Heart right ventricle (tissue), 16 donors: Measurements from ENCODE around the gene CDC73. TPM values are rescaled to one million over a fixed set of nuclear protein-coding genes. Genes with fewer than 3 reads are reported as not detected.

Experiments used
- ATAC-seq, 8 donors: fragments of 200-7000 bp; cut with Tn5 transposase; one replicate each; pipeline ENCODE4 v1.9.1; 2020; ENCODE audit warnings: mild to moderate bottlenecking in 8 of 8, moderate library complexity in 8 of 8, moderate number of reproducible peaks in 1 of 8
- DNase-seq, 2 donors: peaks; one replicate each; pipeline ENCODE4 v3.0.0-alpha.2; 2020
- H3K27ac ChIP-seq, 10 donors: fragments of 200-600 bp; sonication (generic) in 2 of 10; one replicate each; pipeline versions ENCODE4 v1.5.0 to v1.8.0; 2020 to 2022; ENCODE audit warnings: mild to moderate bottlenecking in 3 of 10
- H3K27me3 ChIP-seq, 7 donors: fragments of 200-600 bp; one replicate each; pipeline ENCODE4 v1.8.0; 2021 to 2022; ENCODE audit warnings: mild to moderate bottlenecking in 2 of 7
- H3K36me3 ChIP-seq, 9 donors: fragments of 200-600 bp; sonication (generic) in 1 of 9; one replicate each; pipeline versions ENCODE4 v1.5.0 to v1.8.0; 2020 to 2022; ENCODE audit warnings: mild to moderate bottlenecking in 2 of 9
- H3K4me1 ChIP-seq, 9 donors: fragments of 200-600 bp; sonication (generic) in 1 of 9; one replicate each; pipeline versions ENCODE4 v1.5.0 to v1.8.0; 2020 to 2022; ENCODE audit warnings: mild to moderate bottlenecking in 4 of 9
- H3K4me3 ChIP-seq, 10 donors: fragments of 200-600 bp; sonication (generic) in 2 of 10; one replicate each; pipeline versions ENCODE4 v1.5.0 to v1.8.0; 2020 to 2022; ENCODE audit warnings: mild to moderate bottlenecking in 7 of 10, moderate library complexity in 2 of 10
- H3K9me3 ChIP-seq, 11 donors: fragments of 200-600 bp in 10 of 11; sonication (generic) in 2 of 11; one replicate each; pipeline versions ENCODE4 v1.5.0 to v1.8.0; 2013 to 2022; ENCODE audit warnings: mild to moderate bottlenecking in 2 of 11, control low read depth in 1 of 11, moderate library complexity in 1 of 11
- CTCF ChIP-seq, 9 donors: fragments of 200-600 bp; sonication (generic) in 2 of 9; IDR thresholded peaks; one replicate each; pipeline versions ENCODE4 v1.5.0 to v1.8.0; 2021 to 2022; ENCODE audit warnings: antibody characterized with exemption in 9 of 9, mild to moderate bottlenecking in 5 of 9, moderate library complexity in 1 of 9
- WGBS, 2 donors: extraction: QIAGEN DNeasy Blood & Tissue Kit; methylation state at CpG; one replicate each; pipeline ENCODE4 v1.1.7; 2013; ENCODE audit warnings: inconsistent platforms in 1 of 2; 5-methylcytosine and 5-hydroxymethylcytosine counted together
- intact Hi-C, 10 donors: fragments of 100-400 bp; cut with DNase I; formaldehyde crosslinking; loops; one replicate each; pipeline versions ENCODE4 v1.11.1 to v1.14.2; 2022
- polyA plus RNA-seq, 2 donors: library from polyadenylated mRNA; stranded (reverse); fragments of 200-250 nt; gene quantifications; one replicate each; pipeline ENCODE4 v1.2.3, GENCODE V29; 2013
- total RNA-seq, 10 donors: library from RNA; stranded (reverse); fragmentation: NEBNext Ultra II Directional in 3 of 10; extraction: Animal tissue kit (Norgen Biotek cat#: 25700) in 3 of 10; gene quantifications; one replicate each; pipeline versions ENCODE4 v1.2.1 to v1.2.4, GENCODE V29; 2021 to 2023
- donor health status: Arrhythmogenic right ventricular cardiomyopathy.
- donor health status: ischemic (EF 13 %, LVEDD 7.1; RV severe dilation, severe dysfunction).
- donor health status: healthy with polysubstance abuse.
- donor health status: DM: no; HTN: yes; CAD: no.
- donor health status: DM: no; HTN: no; CAD: no.
- donor health status: ischemic (EF 25% LVEDD 6.9; RV normal size, moderate dysfunction).
- donor health status: ischemic (EF 25% LVEDD 5.7; RV mildly dilated, moderate dysfunction).
- donor health status: healthy.
- donor health status: DM: yes; HTN: yes; CAD: no.
- donor health status: Ischemic cardiomyopathy.
- donor health status: ischemic (EF 35%, LVEDD 5.7; RV mildly dilated, moderate dysfunction).
- donor health status: nonischemic (EF 11% LVEDD 7.7; RV severe dilation, severe dysfunction).
- donor health status: DM: yes; HTN: yes; CAD: no.
- donor health status: PGD.
- donor health status: ischemic (EF 29% LVEDD 5.4; RV normal size, mild dysfunction).
- donor health status: nonischemic (EF 23%, LVEDD 6.1; RV moderate dilation, normal function).

Gene CDC73
- total and polyA plus RNA-seq, 12 donors, result 9.2 to 70.2 (median 54.2) TPM

- TF ChIP-seq CTCF (IDR thresholded peaks at IDR 0.05), result no peak
- WGBS, 2 donors, result 84 to 91% methylated on average over 1 of the region's 1 CpG
- H3K4me3 ChIP-seq, result no peak overlapping the region
- peaks cover 0 to 13% (median 0%) of the 10 kb centered on the region in 9 donors for H3K4me1 ChIP-seq
- intact Hi-C loops, result no loop called here
- H3K36me3 ChIP-seq, result peaks cover 0 to 92% (median 11%) of the 10 kb centered on the region in 9 donors
- ATAC-seq (no peak), DNase-seq (no peak)
- no peak overlapping the region for H3K27ac ChIP-seq
- H3K9me3 ChIP-seq, result no peaks in the 10 kb centered on the region
- H3K27me3 ChIP-seq, result no peaks in the 10 kb centered on the region
Observed at GRCh38 chr1:193090865-193091264, 31.0 kb upstream of the CDC73 start.

GRCh38 chr1:193094112-193094511, 27.7 kb upstream of the CDC73 start:
- DNase-seq (no peak), ATAC-seq (no peak)
- H3K4me1 ChIP-seq, result no peaks in the 10 kb centered on the region
- H3K9me3 ChIP-seq, result no peaks in the 10 kb centered on the region
- no peak overlapping the region for H3K27ac ChIP-seq
- no peaks in the 10 kb centered on the region for H3K27me3 ChIP-seq
- TF ChIP-seq CTCF (IDR thresholded peaks at IDR 0.05), result no peak
- WGBS, 2 donors, result 94 to 96% methylated on average over 11 of the region's 11 CpGs
- peaks cover 0 to 97% (median 30%) of the 10 kb centered on the region in 9 donors for H3K36me3 ChIP-seq
- H3K4me3 ChIP-seq, result no peak overlapping the region
- intact Hi-C loops, result no loop called here

- ATAC-seq (no peak), DNase-seq (no peak)
- Histone ChIP-seq H3K27ac (no peak overlapping the region), H3K4me1 (peaks cover 0 to 26% (median 16%) of the 10 kb centered on the region in 9 donors), H3K36me3 (peaks cover 0 to 39% (median 13%) of the 10 kb centered on the region in 9 donors), H3K27me3 (no peaks in the 10 kb centered on the region), H3K9me3 (no peaks in the 10 kb centered on the region), H3K4me3 (no peak overlapping the region)
- no peak for TF ChIP-seq CTCF (IDR thresholded peaks at IDR 0.05)
- intact Hi-C loops, result loop anchor here in 4 of 10 donors (5.0 to 10.0 kb wide), 3 partner anchors 35 to 628 kb away; no protein-coding TSS in a partner anchor
- WGBS, 2 donors, result 85% methylated on average over 5 of the region's 5 CpGs
Observed at GRCh38 chr1:193102662-193103061, 19.2 kb upstream of the CDC73 start.

GRCh38 chr1:193103759-193104501, 17.9 kb upstream of the CDC73 start:
- no peak for TF ChIP-seq CTCF (IDR thresholded peaks at IDR 0.05)
- Histone ChIP-seq H3K4me3 (peak overlapping the region; percentile 65 to 96 (median 84)), H3K36me3 (peaks cover 0 to 27% (median 10%) of the 10 kb centered on the region in 9 donors), H3K9me3 (no peaks in the 10 kb centered on the region), H3K27ac (peak overlapping the region in 9 of 10 donors; percentile 89 to 96 (median 94)), H3K4me1 (peaks cover 0 to 26% (median 16%) of the 10 kb centered on the region in 9 donors), H3K27me3 (no peaks in the 10 kb centered on the region)
- intact Hi-C loops, result loop anchor here in 7 of 10 donors (1.0 to 10.0 kb wide), 8 partner anchors 17 to 629 kb away; partner anchors contain the start of genes RO60 (in 2 of the 7), UCHL5 (in 2 of the 7) and CDC73 (in 1 of the 7)
- ATAC-seq (no peak), DNase-seq (no peak)
- 30 to 35% methylated on average over 9 of the region's 9 CpGs for WGBS, 2 donors
